OCI-LY7 (cell line): Measurements from ENCODE around the gene PPA1. TPM values are rescaled to one million over a fixed set of nuclear protein-coding genes. Genes with fewer than 3 reads are reported as not detected.
"Not testable (repeated sequence)": the region's sequence is repeated elsewhere in the genome, so short reads cannot be mapped to it uniquely, and the experiment has no call there.

Source experiments
- BruUV-seq: library from RNA; stranded (reverse); fragments of 400-500 nt; replicated peaks from 2 replicates; lab custom pipeline; 2021; lab: Mats Ljungman, UMichigan
- CTCF ChIA-PET: fragments of 300-600 bp; sonication (Branson Sonifier 250); formaldehyde crosslinking; loops from one replicate; lab custom pipeline; 2022; ENCODE audit warnings: antibody characterized with exemption; ENCODE audit not compliant: unreplicated experiment; lab: Charles Lee
- POLR2A ChIA-PET: fragments of 300-600 bp; sonication (Branson Sonifier 250); formaldehyde crosslinking; loops from one replicate; lab custom pipeline; 2022; ENCODE audit warnings: antibody characterized with exemption; lab: Charles Lee
- DNase-seq: peaks from one replicate; pipeline ENCODE4 v3.0.0-alpha.2; 2015; ENCODE audit warnings: low spot score
- H2AFZ ChIP-seq: fragments of 200-600 bp; sonication (generic), shearing (Covaris generic); 2 replicates; pipeline ENCODE4 v1.6.1; 2014; ENCODE audit warnings: mild to moderate bottlenecking, antibody characterized with exemption, low read length, moderate library complexity
- H3K27ac ChIP-seq: fragments of 200-600 bp; sonication (generic); 2 replicates; pipeline ENCODE4 v1.5.1; 2014; ENCODE audit warnings: mixed run types, low read depth, mild to moderate bottlenecking, moderate library complexity, low read length, inconsistent platforms; ENCODE audit not compliant: poor library complexity, severe bottlenecking
- H3K36me3 ChIP-seq: fragments of 200-600 bp; sonication (generic); 2 replicates; pipeline ENCODE4 v1.6.1; 2014; ENCODE audit warnings: mild to moderate bottlenecking, antibody characterized with exemption, low read length, moderate library complexity, mixed read lengths; ENCODE audit not compliant: insufficient read depth
- H3K4me1 ChIP-seq: fragments of 200-600 bp; sonication (generic); 2 replicates; pipeline ENCODE4 v1.5.1; 2014; ENCODE audit warnings: mild to moderate bottlenecking, low read length; ENCODE audit not compliant: insufficient read depth, poor library complexity, severe bottlenecking
- H3K4me2 ChIP-seq: fragments of 200-600 bp; sonication (generic); 2 replicates; pipeline ENCODE4 v1.6.1; 2014; ENCODE audit warnings: mild to moderate bottlenecking, low read length
- H3K4me3 ChIP-seq: fragments of 200-600 bp; sonication (generic); 2 replicates; pipeline ENCODE4 v1.5.1; 2014; ENCODE audit warnings: mild to moderate bottlenecking, low read depth, low read length; ENCODE audit not compliant: poor library complexity, severe bottlenecking
- H3K79me2 ChIP-seq: fragments of 200-600 bp; sonication (generic); 2 replicates; pipeline ENCODE4 v1.6.1; 2016; ENCODE audit warnings: low read depth, mild to moderate bottlenecking, low read length, moderate library complexity, mixed read lengths; ENCODE audit not compliant: insufficient read depth
- H3K9me2 ChIP-seq: fragments of 200-600 bp; sonication (generic); 2 replicates; pipeline ENCODE4 v1.6.1; 2016; ENCODE audit warnings: mild to moderate bottlenecking, low read length, mixed read lengths; ENCODE audit not compliant: insufficient read depth
- H3K9me3 ChIP-seq: fragments of 200-600 bp; sonication (generic); 2 replicates; pipeline ENCODE4 v1.6.1; 2014; ENCODE audit warnings: mild to moderate bottlenecking, mixed run types, low read length, mixed read lengths
- H4K20me1 ChIP-seq: fragments of 200-600 bp; sonication (generic); 2 replicates; pipeline ENCODE4 v1.6.1; 2014; ENCODE audit warnings: mild to moderate bottlenecking, antibody characterized with exemption, low read length, moderate library complexity, mixed read lengths; ENCODE audit not compliant: insufficient read depth
- EZH2phosphoT487 ChIP-seq: fragments of 200-600 bp; sonication (generic); IDR thresholded peaks from 2 replicates; pipeline ENCODE4 v1.6.1; 2018; ENCODE audit warnings: low read depth, borderline replicate concordance, mild to moderate bottlenecking, mixed run types, antibody characterized with exemption, low read length, moderate library complexity, mixed read lengths
- intact Hi-C: fragments of 100-400 bp; cut with micrococcal nuclease; formaldehyde crosslinking; loops from one replicate; pipeline ENCODE4 v1.10.0; 2022; ENCODE audit not compliant: unreplicated experiment
- total RNA-seq, 2 experiments: library from RNA; depleted of rRNA in 1 of 2; stranded (reverse); fragments of >200 nt in 1 of 2; shearing (Covaris generic) in 1 of 2; gene quantifications; 2 replicates each; pipeline ENCODE4 v1.2.3, GENCODE V29; 2014 to 2022
- TF ChIP-seq, protein P1 (sequence below): fragments of 200-600 bp; sonication (generic); conservative IDR thresholded peaks from 2 replicates; pipeline ENCODE4 v1.5.1; 2014; ENCODE audit warnings: mild to moderate bottlenecking, antibody characterized with exemption, low read length, moderate library complexity, mixed read lengths

The PPA1 gene
- total RNA-seq, 2 experiments from 2014 or later, result 215 to 223 TPM

DNA sequence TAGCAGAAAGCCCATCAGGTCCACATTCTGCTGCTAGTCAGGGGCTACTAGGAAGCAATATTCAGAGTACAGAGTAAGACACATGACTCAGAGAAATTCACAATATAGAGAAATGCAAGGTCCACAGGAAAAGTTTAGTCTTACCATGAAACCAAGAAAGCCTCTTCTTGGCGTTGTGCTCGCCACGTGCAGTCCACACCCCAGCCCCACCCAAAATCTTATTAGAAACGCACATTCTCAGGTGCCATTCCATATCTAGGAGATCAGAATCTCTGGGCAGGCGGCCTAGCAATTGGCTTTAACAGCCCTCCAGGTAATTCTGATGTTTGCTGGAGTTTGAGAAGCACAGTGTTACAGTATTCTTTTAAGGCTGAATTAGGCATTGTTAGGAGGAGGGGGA lies 47.1 kb downstream of the PPA1 start:
- TF ChIP-seq, protein P1, sequence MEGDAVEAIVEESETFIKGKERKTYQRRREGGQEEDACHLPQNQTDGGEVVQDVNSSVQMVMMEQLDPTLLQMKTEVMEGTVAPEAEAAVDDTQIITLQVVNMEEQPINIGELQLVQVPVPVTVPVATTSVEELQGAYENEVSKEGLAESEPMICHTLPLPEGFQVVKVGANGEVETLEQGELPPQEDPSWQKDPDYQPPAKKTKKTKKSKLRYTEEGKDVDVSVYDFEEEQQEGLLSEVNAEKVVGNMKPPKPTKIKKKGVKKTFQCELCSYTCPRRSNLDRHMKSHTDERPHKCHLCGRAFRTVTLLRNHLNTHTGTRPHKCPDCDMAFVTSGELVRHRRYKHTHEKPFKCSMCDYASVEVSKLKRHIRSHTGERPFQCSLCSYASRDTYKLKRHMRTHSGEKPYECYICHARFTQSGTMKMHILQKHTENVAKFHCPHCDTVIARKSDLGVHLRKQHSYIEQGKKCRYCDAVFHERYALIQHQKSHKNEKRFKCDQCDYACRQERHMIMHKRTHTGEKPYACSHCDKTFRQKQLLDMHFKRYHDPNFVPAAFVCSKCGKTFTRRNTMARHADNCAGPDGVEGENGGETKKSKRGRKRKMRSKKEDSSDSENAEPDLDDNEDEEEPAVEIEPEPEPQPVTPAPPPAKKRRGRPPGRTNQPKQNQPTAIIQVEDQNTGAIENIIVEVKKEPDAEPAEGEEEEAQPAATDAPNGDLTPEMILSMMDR, result no peak
- no peak for TF ChIP-seq EZH2phosphoT487
- no peaks in the 10 kb centered on the region for H3K4me1 ChIP-seq
- ChIA-PET CTCF (no interaction called here), POLR2A (no interaction called here)
- H3K27ac ChIP-seq, result no peak overlapping the region
- no peaks in the 10 kb centered on the region for H3K9me3 ChIP-seq
- H3K4me3 ChIP-seq, result no peak overlapping the region
- no peaks in the 10 kb centered on the region for H3K79me2 ChIP-seq
- DNase-seq, result no peak
- H3K9me2 ChIP-seq, result no peaks in the 10 kb centered on the region
- H3K36me3 ChIP-seq, result no peaks in the 10 kb centered on the region
- no peak overlapping the region for H3K4me2 ChIP-seq
- no TSS peak for BruUV-seq
- no peak overlapping the region for H2AFZ ChIP-seq
- no peaks in the 10 kb centered on the region for H4K20me1 ChIP-seq
- intact Hi-C loops, result no loop called here

DNA sequence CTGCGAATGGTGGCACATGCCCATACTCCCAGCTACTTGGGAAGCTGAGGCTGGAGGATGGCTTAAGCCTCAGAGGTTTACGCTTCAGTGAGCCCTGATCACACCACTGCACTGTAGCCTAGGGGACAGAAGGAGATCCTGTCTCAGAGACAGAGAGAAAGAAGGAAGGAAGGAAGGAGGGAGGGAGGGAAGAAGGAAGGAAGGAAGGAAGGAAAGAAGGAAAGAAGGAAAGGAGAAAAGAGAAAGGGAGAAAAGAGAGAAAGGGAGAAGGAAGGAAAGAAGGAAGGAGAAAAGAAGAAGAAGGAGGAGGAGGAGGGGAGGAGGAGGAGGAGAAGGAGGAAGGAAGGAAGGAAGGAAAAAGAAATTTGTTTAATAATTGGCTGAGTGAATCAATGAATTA lies 49.9 kb downstream of the PPA1 start:
- BruUV-seq, result no TSS peak
- ChIA-PET CTCF (no interaction called here), POLR2A (no interaction called here)

DNA sequence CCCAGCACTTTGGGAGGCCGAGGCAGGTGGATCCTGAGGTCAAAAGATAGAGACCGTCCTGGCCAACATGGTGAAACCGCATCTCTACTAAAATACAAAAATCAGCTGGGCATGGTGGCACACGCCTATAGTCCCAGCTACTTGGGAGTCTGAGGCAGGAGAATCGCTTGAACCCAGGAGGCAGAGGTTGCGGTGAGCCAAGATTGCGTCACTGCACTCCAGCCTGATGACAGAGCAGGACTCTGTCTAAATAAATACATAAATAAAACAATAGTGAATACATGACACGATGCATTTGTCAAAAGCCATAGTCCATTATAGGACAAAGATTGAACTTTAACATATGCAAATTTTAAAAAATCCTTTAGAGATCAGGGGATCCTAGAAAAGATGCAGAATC lies 54.0 kb downstream of the PPA1 start:
- H3K9me3 ChIP-seq, H2AFZ ChIP-seq, H3K4me1 ChIP-seq, POLR2A ChIA-PET, H3K79me2 ChIP-seq, H3K4me3 ChIP-seq, H3K36me3 ChIP-seq, H3K27ac ChIP-seq, H3K9me2 ChIP-seq, CTCF ChIA-PET, intact Hi-C loops, H4K20me1 ChIP-seq, DNase-seq, BruUV-seq, H3K4me2 ChIP-seq: not testable (repeated sequence)

More for the DNA sequence above, 49.9 kb downstream of the PPA1 start:
- Histone ChIP-seq H3K4me2 (no peak overlapping the region), H3K4me1 (no peaks in the 10 kb centered on the region), H3K9me3 (no peaks in the 10 kb centered on the region), H2AFZ (no peak overlapping the region), H3K79me2 (no peaks in the 10 kb centered on the region), H3K36me3 (no peaks in the 10 kb centered on the region), H4K20me1 (no peaks in the 10 kb centered on the region), H3K27ac (no peak overlapping the region), H3K4me3 (no peak overlapping the region), H3K9me2 (no peaks in the 10 kb centered on the region)
- no peak for DNase-seq
- intact Hi-C loops, result no loop called here
- TF ChIP-seq, protein P1, result no peak
- no peak for TF ChIP-seq EZH2phosphoT487
